ENCODE measurements around the gene NOPCHAP1. TPM values are rescaled to one million over a fixed set of nuclear protein-coding genes. Genes with fewer than 3 reads are reported as not detected.

NOPCHAP1 gene
- total RNA-seq, 1 donor from 2014 or later, result 9.9 TPM

- Mint-ChIP-seq H3K36me3 (ENCODE audit: unreplicated experiment) (peaks cover 78% of the 10 kb centered on the region), H3K4me1 (ENCODE audit: unreplicated experiment) (no peaks in the 10 kb centered on the region), H3K27ac (ENCODE audit: unreplicated experiment) (no peak overlapping the region), H3K9me3 (ENCODE audit: unreplicated experiment) (peaks cover under 1% of the 10 kb centered on the region), H3K4me3 (ENCODE audit: unreplicated experiment) (no peak overlapping the region), H3K27me3 (ENCODE audit: unreplicated experiment) (no peaks in the 10 kb centered on the region)
- no peak for TF ChIP-seq CTCF (IDR thresholded peaks at IDR 0.05)
- DNase-seq (ENCODE audit: extremely low spot score, unreplicated experiment), result no peak
Observed at GRCh38 chr12:105001476-105001875, 15.4 kb downstream of the NOPCHAP1 start.

GRCh38 chr12:105013892-105014291 is 27.8 kb downstream of the NOPCHAP1 start:
- Mint-ChIP-seq H3K27me3 (ENCODE audit: unreplicated experiment) (no peaks in the 10 kb centered on the region), H3K4me3 (ENCODE audit: unreplicated experiment) (no peak overlapping the region), H3K27ac (ENCODE audit: unreplicated experiment) (no peak overlapping the region), H3K9me3 (ENCODE audit: unreplicated experiment) (peaks cover 28% of the 10 kb centered on the region), H3K36me3 (ENCODE audit: unreplicated experiment) (peaks cover 59% of the 10 kb centered on the region), H3K4me1 (ENCODE audit: unreplicated experiment) (peaks cover 9% of the 10 kb centered on the region)
- TF ChIP-seq CTCF (IDR thresholded peaks at IDR 0.05), result no peak
- DNase-seq (ENCODE audit: extremely low spot score, unreplicated experiment), result no peak

- peaks cover 22% of the 10 kb centered on the region for H3K9me3 Mint-ChIP-seq (ENCODE audit: unreplicated experiment)
- H3K4me1 Mint-ChIP-seq (ENCODE audit: unreplicated experiment), result peaks cover 9% of the 10 kb centered on the region
- H3K4me3 Mint-ChIP-seq (ENCODE audit: unreplicated experiment), result no peak overlapping the region
- no peak overlapping the region for H3K27ac Mint-ChIP-seq (ENCODE audit: unreplicated experiment)
- H3K36me3 Mint-ChIP-seq (ENCODE audit: unreplicated experiment), result peaks cover 52% of the 10 kb centered on the region
- DNase-seq (ENCODE audit: extremely low spot score, unreplicated experiment), result no peak
- TF ChIP-seq CTCF (IDR thresholded peaks at IDR 0.05), result no peak
- no peaks in the 10 kb centered on the region for H3K27me3 Mint-ChIP-seq (ENCODE audit: unreplicated experiment)
Observed at GRCh38 chr12:105014603-105015002, 28.5 kb downstream of the NOPCHAP1 start.

GRCh38 chr12:105015543-105015942 is 29.4 kb downstream of the NOPCHAP1 start:
- Mint-ChIP-seq H3K4me3 (ENCODE audit: unreplicated experiment) (no peak overlapping the region), H3K27me3 (ENCODE audit: unreplicated experiment) (no peaks in the 10 kb centered on the region)
- TF ChIP-seq CTCF (IDR thresholded peaks at IDR 0.05), result no peak

GRCh38 chr12:105018012-105018411 is 31.9 kb downstream of the NOPCHAP1 start:
- no peak for TF ChIP-seq CTCF (IDR thresholded peaks at IDR 0.05)
- Mint-ChIP-seq H3K4me3 (ENCODE audit: unreplicated experiment) (no peak overlapping the region), H3K4me1 (ENCODE audit: unreplicated experiment) (peaks cover 9% of the 10 kb centered on the region), H3K27ac (ENCODE audit: unreplicated experiment) (no peak overlapping the region), H3K9me3 (ENCODE audit: unreplicated experiment) (no peaks in the 10 kb centered on the region), H3K27me3 (ENCODE audit: unreplicated experiment) (no peaks in the 10 kb centered on the region), H3K36me3 (ENCODE audit: unreplicated experiment) (peaks cover 42% of the 10 kb centered on the region)
- DNase-seq (ENCODE audit: extremely low spot score, unreplicated experiment), result no peak

More at GRCh38 chr12:105015543-105015942, 29.4 kb downstream of the NOPCHAP1 start:
- peaks cover 9% of the 10 kb centered on the region for H3K4me1 Mint-ChIP-seq (ENCODE audit: unreplicated experiment)
- peaks cover 50% of the 10 kb centered on the region for H3K36me3 Mint-ChIP-seq (ENCODE audit: unreplicated experiment)
- peaks cover 13% of the 10 kb centered on the region for H3K9me3 Mint-ChIP-seq (ENCODE audit: unreplicated experiment)
- H3K27ac Mint-ChIP-seq (ENCODE audit: unreplicated experiment), result no peak overlapping the region
- DNase-seq (ENCODE audit: extremely low spot score, unreplicated experiment), result no peak

Measured in osteocyte (in vitro differentiated cells).